IPS DF 6.9 (cell line): ENCODE data around the gene HOXB1.

Experiments
- DNase-seq: peaks from one replicate; pipeline ENCODE4 v3.0.0-alpha.2; 2013; ENCODE audit warnings: low read depth, low spot score
- H3K27ac ChIP-seq: one replicate; pipeline ENCODE4 v1.5.1; 2013; ENCODE audit warnings: low read length, control low read depth
- H3K27me3 ChIP-seq: 2 replicates; pipeline ENCODE4 v1.6.1; 2013; ENCODE audit warnings: mild to moderate bottlenecking, low read length; ENCODE audit not compliant: control insufficient read depth, insufficient read depth
- H3K36me3 ChIP-seq: 2 replicates; pipeline ENCODE4 v1.6.1; 2013; ENCODE audit warnings: low read length; ENCODE audit not compliant: control insufficient read depth, insufficient read depth
- H3K4me1 ChIP-seq: 2 replicates; pipeline ENCODE4 v1.6.1; 2013; ENCODE audit warnings: low read length; ENCODE audit not compliant: control insufficient read depth, insufficient read depth
- H3K4me3 ChIP-seq: 2 replicates; pipeline ENCODE4 v1.5.1; 2013; ENCODE audit warnings: mild to moderate bottlenecking, low read length
- H3K9me3 ChIP-seq: 2 replicates; pipeline ENCODE4 v1.6.1; 2013; ENCODE audit warnings: low read length, inconsistent platforms; ENCODE audit not compliant: control insufficient read depth, insufficient read depth
- WGBS: extraction: QIAGEN DNeasy Blood & Tissue Kit; methylation state at CpG from one replicate; pipeline ENCODE4 v1.1.7; 2013; ENCODE audit warnings: mixed read lengths, missing lambda C conversion rate; ENCODE audit not compliant: insufficient read length, insufficient coverage; 5-methylcytosine and 5-hydroxymethylcytosine counted together

HOXB1 gene

GRCh38 chr17:48559122-48559839 lies 28.5 kb upstream of the HOXB1 start:
- no peak for DNase-seq
- no peak overlapping the region for H3K4me3 ChIP-seq
- H3K27ac ChIP-seq = no peak overlapping the region
- WGBS = no CpG with 5 or more reads among the region's 16 CpGs
- no peaks in the 10 kb centered on the region for H3K9me3 ChIP-seq
- peaks cover 95% of the 10 kb centered on the region for H3K27me3 ChIP-seq
- peaks cover 1% of the 10 kb centered on the region; the same call in 1 of the 2 replicates for H3K4me1 ChIP-seq
- no peaks in the 10 kb centered on the region for H3K36me3 ChIP-seq

DNA sequence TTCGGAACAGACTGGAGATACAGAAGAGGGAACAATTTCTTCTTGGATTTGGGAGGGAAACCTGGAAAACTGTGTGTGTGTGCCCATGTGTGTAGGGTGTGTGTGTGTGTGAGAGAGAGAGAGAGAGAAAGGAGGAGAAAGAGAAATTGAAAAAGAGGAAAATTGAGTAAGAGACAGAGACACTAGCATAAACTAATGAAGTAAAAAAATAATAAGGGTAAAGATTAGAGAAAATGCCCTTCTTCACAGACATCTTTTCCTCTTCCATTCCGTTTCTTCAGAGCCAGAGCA lies 28.0 kb upstream of the HOXB1 start:
- DNase-seq = no peak
- Histone ChIP-seq H3K27me3 (peaks cover 98% of the 10 kb centered on the region), H3K9me3 (no peaks in the 10 kb centered on the region), H3K4me1 (peaks cover 1% of the 10 kb centered on the region; the same call in 1 of the 2 replicates), H3K4me3 (no peak overlapping the region), H3K36me3 (no peaks in the 10 kb centered on the region), H3K27ac (no peak overlapping the region)
- WGBS = no CpG with 5 or more reads among the region's 2 CpGs

- no peak overlapping the region for H3K27ac ChIP-seq
Measured at GRCh38 chr17:48558057-48558830, 27.4 kb upstream of the HOXB1 start.

GRCh38 chr17:48556576-48557401 lies 26.0 kb upstream of the HOXB1 start:
- Histone ChIP-seq H3K27me3 (peaks cover 96% of the 10 kb centered on the region), H3K4me1 (peaks cover 3% of the 10 kb centered on the region; the same call in 1 of the 2 replicates), H3K9me3 (no peaks in the 10 kb centered on the region), H3K27ac (no peak overlapping the region), H3K36me3 (no peaks in the 10 kb centered on the region), H3K4me3 (no peak overlapping the region)
- no CpG with 5 or more reads among the region's 7 CpGs for WGBS
- no peak for DNase-seq

More at GRCh38 chr17:48558057-48558830, 27.4 kb upstream of the HOXB1 start:
- WGBS = no CpG with 5 or more reads among the region's 13 CpGs
- Histone ChIP-seq H3K9me3 (no peaks in the 10 kb centered on the region), H3K36me3 (no peaks in the 10 kb centered on the region), H3K4me1 (peaks cover 1% of the 10 kb centered on the region; the same call in 1 of the 2 replicates), H3K4me3 (no peak overlapping the region), H3K27me3 (peaks cover 97% of the 10 kb centered on the region)
- no peak for DNase-seq

DNA sequence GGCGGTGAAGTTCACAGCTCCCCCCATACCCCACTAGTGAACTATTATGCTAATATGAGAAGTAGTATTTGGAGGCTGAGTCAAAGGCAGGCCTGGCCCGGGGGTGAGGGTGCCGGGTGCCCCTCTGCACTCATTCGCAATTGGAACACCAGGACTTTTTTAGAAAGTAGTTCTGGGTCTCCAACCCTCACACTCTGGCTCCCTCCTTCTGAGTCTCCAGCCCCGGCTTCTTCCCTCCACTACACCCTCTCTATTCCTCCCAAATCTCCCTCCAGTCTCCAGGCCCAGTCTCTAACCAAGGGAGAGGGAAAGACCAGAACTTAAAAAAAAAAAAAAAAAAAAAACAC lies 25.4 kb upstream of the HOXB1 start:
- H3K9me3 ChIP-seq = no peaks in the 10 kb centered on the region
- H3K4me1 ChIP-seq = peaks cover 3% of the 10 kb centered on the region; the same call in 1 of the 2 replicates
- H3K36me3 ChIP-seq = no peaks in the 10 kb centered on the region
- H3K27ac ChIP-seq = no peak overlapping the region
- H3K4me3 ChIP-seq = no peak overlapping the region
- WGBS = no CpG with 5 or more reads among the region's 5 CpGs
- no peak for DNase-seq
- peaks cover 96% of the 10 kb centered on the region for H3K27me3 ChIP-seq

DNA sequence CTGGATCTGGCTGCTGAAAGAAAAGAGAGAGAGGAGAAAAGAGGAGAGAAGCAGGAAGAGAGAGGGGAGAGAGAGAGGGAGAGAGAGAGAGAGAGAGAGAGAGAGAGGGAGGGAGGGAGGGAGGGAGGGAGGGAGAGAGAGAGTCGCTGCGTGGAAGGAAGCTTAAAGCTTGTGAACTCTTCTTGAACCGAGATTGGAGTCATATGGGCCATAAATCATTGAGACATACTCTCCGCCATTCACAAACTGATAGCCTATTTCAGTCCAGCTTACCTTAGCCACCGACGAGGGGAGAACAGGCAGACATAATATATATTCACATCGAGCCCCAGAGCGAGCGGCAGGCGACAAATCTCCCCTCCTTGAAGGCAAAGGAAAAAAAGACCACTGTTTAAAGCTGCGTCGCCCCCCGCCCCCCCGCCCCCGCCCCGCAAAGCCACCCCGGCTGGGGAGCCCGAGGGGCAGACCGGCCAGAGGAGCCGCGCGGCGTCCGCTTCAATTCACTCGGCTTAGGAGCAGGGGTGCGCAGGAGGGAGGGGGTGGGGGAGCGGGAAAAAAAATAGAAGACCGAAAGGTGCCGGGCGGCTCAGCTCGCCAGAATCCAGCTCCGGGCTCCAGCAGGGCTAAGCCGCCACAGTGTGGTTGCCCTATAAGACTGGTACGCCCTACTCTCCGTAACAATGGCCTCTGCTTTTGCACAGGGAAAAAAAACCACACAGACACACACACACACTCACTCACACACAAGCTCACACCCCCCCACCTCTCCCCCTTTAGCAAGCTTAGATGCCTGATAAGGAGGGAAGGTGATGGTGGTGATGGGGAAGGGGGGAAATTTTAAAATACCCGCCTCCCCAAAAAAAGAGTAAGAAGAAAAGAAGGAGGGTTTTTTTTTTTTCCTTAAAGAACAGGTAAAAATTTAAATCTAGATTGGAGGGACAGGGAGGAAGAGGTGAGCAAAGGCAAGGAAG lies 24.7 kb upstream of the HOXB1 start:
- no CpG with 5 or more reads among the region's 36 CpGs for WGBS
- H3K9me3 ChIP-seq = no peaks in the 10 kb centered on the region
- no peak overlapping the region for H3K27ac ChIP-seq
- H3K4me1 ChIP-seq = peaks cover 4% of the 10 kb centered on the region
- peaks cover 94% of the 10 kb centered on the region for H3K27me3 ChIP-seq
- no peak overlapping the region for H3K4me3 ChIP-seq
- no peak for DNase-seq
- H3K36me3 ChIP-seq = no peaks in the 10 kb centered on the region

DNA sequence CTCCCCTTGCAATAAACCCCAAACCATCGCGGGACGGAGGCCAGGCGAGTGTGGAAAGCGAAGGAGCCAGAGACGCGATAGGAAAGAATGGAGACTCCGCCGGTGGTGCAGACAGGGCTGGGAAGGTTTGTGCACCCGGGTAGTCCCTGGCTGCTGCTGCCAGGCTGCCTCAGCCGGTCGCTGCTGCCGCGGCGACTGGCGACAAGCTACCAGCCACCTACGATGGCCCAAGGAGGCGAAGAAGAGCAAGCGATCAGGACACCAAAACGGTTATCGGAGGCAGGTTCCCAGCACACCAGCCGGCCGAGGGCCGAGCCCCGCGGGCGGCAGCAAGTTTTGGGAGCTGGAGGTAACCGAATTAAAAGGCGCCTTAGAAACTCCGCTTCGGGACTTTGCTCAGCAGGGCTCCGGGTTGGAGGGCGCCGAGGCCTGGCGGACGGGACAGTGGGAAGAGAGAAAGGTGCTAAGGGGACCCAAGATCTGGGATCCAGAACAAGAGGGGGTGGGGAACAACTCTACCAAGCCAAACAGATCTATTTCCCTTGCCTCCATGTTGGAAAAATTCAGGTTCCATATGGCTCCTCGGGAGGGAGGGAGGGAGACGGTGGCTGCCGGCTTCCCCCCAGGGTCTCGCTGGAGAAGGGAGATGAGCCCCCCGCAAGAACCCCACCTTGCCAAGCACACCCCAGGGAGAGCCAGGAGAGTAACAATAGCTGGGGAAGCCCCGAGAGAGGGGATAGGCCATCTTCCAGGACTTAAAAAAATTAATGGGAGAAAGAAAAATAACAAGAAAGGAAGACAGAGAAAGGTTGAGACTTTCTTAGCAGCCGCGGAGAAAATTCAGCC lies 23.8 kb upstream of the HOXB1 start:
- no peaks in the 10 kb centered on the region for H3K36me3 ChIP-seq
- H3K9me3 ChIP-seq = no peaks in the 10 kb centered on the region
- H3K27ac ChIP-seq = no peak overlapping the region
- no CpG with 5 or more reads among the region's 44 CpGs for WGBS
- peaks cover 6% of the 10 kb centered on the region for H3K4me1 ChIP-seq
- DNase-seq = no peak
- peaks cover 94% of the 10 kb centered on the region for H3K27me3 ChIP-seq
- no peak overlapping the region for H3K4me3 ChIP-seq

DNA sequence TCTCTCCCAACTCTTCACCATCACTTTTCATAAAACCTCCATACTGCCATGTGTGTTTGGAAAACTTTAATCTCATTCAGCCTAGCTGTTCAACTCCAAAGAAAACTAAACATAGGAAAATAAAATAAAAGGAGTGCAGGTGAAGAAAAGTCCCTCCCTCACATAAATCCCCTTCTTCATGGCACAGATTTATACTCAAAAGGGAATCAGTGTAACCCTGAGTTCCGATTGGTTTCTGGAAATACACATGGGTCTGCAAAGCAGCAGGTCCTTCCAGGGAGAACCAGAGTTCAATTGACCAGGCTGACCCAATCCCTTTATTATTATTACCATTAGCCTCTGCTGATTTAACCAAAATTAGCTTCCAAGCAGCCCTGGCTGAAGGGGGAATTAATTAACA lies 23.0 kb upstream of the HOXB1 start:
- Histone ChIP-seq H3K27me3 (peaks cover 91% of the 10 kb centered on the region), H3K4me1 (peaks cover 8% of the 10 kb centered on the region), H3K36me3 (no peaks in the 10 kb centered on the region), H3K27ac (no peak overlapping the region), H3K9me3 (no peaks in the 10 kb centered on the region), H3K4me3 (no peak overlapping the region)
- no peak for DNase-seq
- no CpG with 5 or more reads among the region's 1 CpG for WGBS

GRCh38 chr17:48553190-48553547 lies 22.4 kb upstream of the HOXB1 start:
- Histone ChIP-seq H3K4me1 (peaks cover 8% of the 10 kb centered on the region), H3K36me3 (no peaks in the 10 kb centered on the region), H3K27ac (no peak overlapping the region), H3K9me3 (no peaks in the 10 kb centered on the region), H3K27me3 (peaks cover 89% of the 10 kb centered on the region), H3K4me3 (no peak overlapping the region)
- WGBS = no CpG with 5 or more reads among the region's 5 CpGs
- DNase-seq = no peak
